Measurements from ENCODE around the gene BTBD17. TPM values are rescaled to one million over a fixed set of nuclear protein-coding genes. Genes with fewer than 3 reads are reported as not detected.

BTBD17 gene
- total RNA-seq, 1 donor from 2014 or later = 2.7 TPM

GRCh38 chr17:74402048-74402447 lies 40.4 kb upstream of the BTBD17 start:
- peaks cover 11% of the 10 kb centered on the region for H3K4me1 Mint-ChIP-seq (ENCODE audit: unreplicated experiment)
- no peaks in the 10 kb centered on the region for H3K36me3 Mint-ChIP-seq (ENCODE audit: low read depth, unreplicated experiment)
- no peak for TF ChIP-seq CTCF (IDR thresholded peaks at IDR 0.05; ENCODE audit: unreplicated experiment)
- H3K4me3 Mint-ChIP-seq (ENCODE audit: unreplicated experiment) = no peak overlapping the region
- no peak for DNase-seq (ENCODE audit: low spot score)
- H3K27ac Mint-ChIP-seq (ENCODE audit: unreplicated experiment) = no peak overlapping the region
- peaks cover 4% of the 10 kb centered on the region for H3K27me3 Mint-ChIP-seq (ENCODE audit: unreplicated experiment)
- no peaks in the 10 kb centered on the region for H3K9me3 Mint-ChIP-seq (ENCODE audit: unreplicated experiment)

GRCh38 chr17:74396567-74396966 lies 34.9 kb upstream of the BTBD17 start:
- no peak for DNase-seq (ENCODE audit: low spot score)
- H3K27me3 Mint-ChIP-seq (ENCODE audit: unreplicated experiment) = peaks cover 4% of the 10 kb centered on the region
- no peak overlapping the region for H3K27ac Mint-ChIP-seq (ENCODE audit: unreplicated experiment)
- no peak for TF ChIP-seq CTCF (IDR thresholded peaks at IDR 0.05; ENCODE audit: unreplicated experiment)
- no peak overlapping the region for H3K4me3 Mint-ChIP-seq (ENCODE audit: unreplicated experiment)
- no peaks in the 10 kb centered on the region for H3K9me3 Mint-ChIP-seq (ENCODE audit: unreplicated experiment)
- no peaks in the 10 kb centered on the region for H3K4me1 Mint-ChIP-seq (ENCODE audit: unreplicated experiment)
- H3K36me3 Mint-ChIP-seq (ENCODE audit: low read depth, unreplicated experiment) = peaks cover 5% of the 10 kb centered on the region

GRCh38 chr17:74394977-74395376 lies 33.3 kb upstream of the BTBD17 start:
- Mint-ChIP-seq H3K9me3 (ENCODE audit: unreplicated experiment) (no peaks in the 10 kb centered on the region), H3K27ac (ENCODE audit: unreplicated experiment) (no peak overlapping the region)

GRCh38 chr17:74394275-74394950 lies 32.7 kb upstream of the BTBD17 start:
- Mint-ChIP-seq H3K4me3 (ENCODE audit: unreplicated experiment) (no peak overlapping the region), H3K27ac (ENCODE audit: unreplicated experiment) (no peak overlapping the region), H3K9me3 (ENCODE audit: unreplicated experiment) (no peaks in the 10 kb centered on the region), H3K27me3 (ENCODE audit: unreplicated experiment) (peaks cover 4% of the 10 kb centered on the region), H3K4me1 (ENCODE audit: unreplicated experiment) (no peaks in the 10 kb centered on the region), H3K36me3 (ENCODE audit: low read depth, unreplicated experiment) (peaks cover 5% of the 10 kb centered on the region)
- no peak for DNase-seq (ENCODE audit: low spot score)
- no peak for TF ChIP-seq CTCF (IDR thresholded peaks at IDR 0.05; ENCODE audit: unreplicated experiment)

More at GRCh38 chr17:74394977-74395376, 33.3 kb upstream of the BTBD17 start:
- no peaks in the 10 kb centered on the region for H3K4me1 Mint-ChIP-seq (ENCODE audit: unreplicated experiment)
- DNase-seq (ENCODE audit: low spot score) = no peak
- no peak for TF ChIP-seq CTCF (IDR thresholded peaks at IDR 0.05; ENCODE audit: unreplicated experiment)
- H3K27me3 Mint-ChIP-seq (ENCODE audit: unreplicated experiment) = peaks cover 4% of the 10 kb centered on the region
- peaks cover 5% of the 10 kb centered on the region for H3K36me3 Mint-ChIP-seq (ENCODE audit: low read depth, unreplicated experiment)
- no peak overlapping the region for H3K4me3 Mint-ChIP-seq (ENCODE audit: unreplicated experiment)

GRCh38 chr17:74393346-74393942 lies 31.8 kb upstream of the BTBD17 start:
- H3K4me1 Mint-ChIP-seq (ENCODE audit: unreplicated experiment) = no peaks in the 10 kb centered on the region
- H3K27ac Mint-ChIP-seq (ENCODE audit: unreplicated experiment) = no peak overlapping the region
- TF ChIP-seq CTCF (IDR thresholded peaks at IDR 0.05; ENCODE audit: unreplicated experiment) = no peak
- H3K9me3 Mint-ChIP-seq (ENCODE audit: unreplicated experiment) = no peaks in the 10 kb centered on the region
- no peak overlapping the region for H3K4me3 Mint-ChIP-seq (ENCODE audit: unreplicated experiment)
- peaks cover 4% of the 10 kb centered on the region for H3K27me3 Mint-ChIP-seq (ENCODE audit: unreplicated experiment)
- DNase-seq (ENCODE audit: low spot score) = no peak
- peaks cover 5% of the 10 kb centered on the region for H3K36me3 Mint-ChIP-seq (ENCODE audit: low read depth, unreplicated experiment)
